ENCODE data around the gene GATD1.

- TF ChIP-seq TAF1 (IDR thresholded peaks at IDR 0.05; ENCODE audit: borderline replicate concordance, low read depth, low read length): no peak
- TF ChIP-seq POLR2A (IDR thresholded peaks at IDR 0.05; ENCODE audit: low read depth, low read length): peak; percentile 67; the same call in 1 of the 2 replicates
- TF ChIP-seq POLR2AphosphoS5 (IDR thresholded peaks at IDR 0.05; ENCODE audit: low read depth, low read length): no peak
Measured at GRCh38 chr11:798093-798713, 20.9 kb upstream of the GATD1 start, which contains the start of gene SLC25A22.
